K562 (cell line): ENCODE data around the gene AGO1.

Experiments used
- CREB1 ChIP-seq, 2 experiments: sonication (generic) in 1 of 2; formaldehyde crosslinking in 1 of 2; IDR thresholded peaks; 2 replicates each; pipeline versions ENCODE4 v1.6.1 to v1.8.0; 2012 to 2022; ENCODE audit warnings: inconsistent platforms in 1 of 2, mild to moderate bottlenecking in 1 of 2, missing genetic modification reagents in 1 of 2, moderate library complexity in 1 of 2
- CTCF ChIP-seq, 3 experiments: IDR thresholded peaks in 2 of 3; conservative IDR thresholded peaks in 1 of 3; 2 replicates each; pipeline ENCODE4 v1.5.1; 2011 to 2012; ENCODE audit warnings: low read length in 3 of 3, mild to moderate bottlenecking in 3 of 3, control low read depth in 2 of 3, improper control_type of control experiment in 1 of 3, inconsistent platforms in 1 of 3, low read depth in 1 of 3, mixed read lengths in 1 of 3, moderate library complexity in 1 of 3; ENCODE audit not compliant: insufficient read depth in 2 of 3
- JUNB ChIP-seq: fragments of 450-650 bp; formaldehyde crosslinking; conservative IDR thresholded peaks from 2 replicates; pipeline ENCODE4 v1.4.0; 2020; ENCODE audit warnings: mild to moderate bottlenecking
- MAX ChIP-seq: sonication (generic); formaldehyde crosslinking; IDR thresholded peaks from 2 replicates; pipeline ENCODE4 v1.9.0; 2022; ENCODE audit warnings: mild to moderate bottlenecking, missing genetic modification reagents
- PATZ1 ChIP-seq: fragments of 250-450 bp; sonication (Bioruptor Pico); IDR thresholded peaks from 2 replicates; pipeline ENCODE4 v1.5.0; 2020; ENCODE audit warnings: mild to moderate bottlenecking, borderline replicate concordance
- SMAD3 ChIP-seq: fragments of 450-650 bp; formaldehyde crosslinking; conservative IDR thresholded peaks from 2 replicates; pipeline ENCODE4 v1.4.0; 2020; ENCODE audit warnings: mild to moderate bottlenecking
- SMARCA4 ChIP-seq: fragments of 450-650 bp; IDR thresholded peaks from 2 replicates; pipeline ENCODE4 v1.6.1; 2016
- TBP ChIP-seq: optimal IDR thresholded peaks from 2 replicates; pipeline ENCODE3; 2011; ENCODE audit warnings: low read depth, low read length, improper control_type of control experiment
- TEAD4 ChIP-seq, 2 experiments: sonication (generic) in 1 of 2; formaldehyde crosslinking in 1 of 2; IDR thresholded peaks; 2 replicates each; pipeline versions ENCODE4 v1.6.1 to v1.8.0; 2012 to 2022; ENCODE audit warnings: borderline replicate concordance in 1 of 2, inconsistent platforms in 1 of 2, low read length in 1 of 2, mild to moderate bottlenecking in 1 of 2, missing genetic modification reagents in 1 of 2
- TFAP4 ChIP-seq: sonication (generic); formaldehyde crosslinking; IDR thresholded peaks from 2 replicates; pipeline ENCODE4 v1.8.0; 2022; ENCODE audit warnings: missing genetic modification reagents, mild to moderate bottlenecking, moderate library complexity, borderline replicate concordance
- TSHZ1 ChIP-seq: fragments of 250-450 bp; sonication (Bioruptor Pico); IDR thresholded peaks from 2 replicates; pipeline ENCODE4 v1.4.0; 2020; ENCODE audit warnings: mild to moderate bottlenecking, moderate library complexity
- ZNF133 ChIP-seq: fragments of 250-450 bp; sonication (Bioruptor Pico); IDR thresholded peaks from 2 replicates; pipeline ENCODE4 v1.4.0; 2020; ENCODE audit warnings: mild to moderate bottlenecking
- ZNF395 ChIP-seq: fragments of 200-800 bp; sonication (Bioruptor generic); IDR thresholded peaks from 2 replicates; pipeline ENCODE4 v1.6.1; 2017; ENCODE audit warnings: missing genetic modification characterization, missing compliant biosample characterization

GRCh38 chr1:35864813-35865212 lies 18.2 kb upstream of the AGO1 start:
- no peak for TF ChIP-seq ZNF133 (CRISPR knock-in tag)
- no peak for TF ChIP-seq TFAP4
- TF ChIP-seq TEAD4 (IDR thresholded peaks at IDR 0.05; ENCODE audit: low read length): no peak
- no peak for TF ChIP-seq TEAD4 (CRISPR knock-in tag; IDR thresholded peaks at IDR 0.05; ENCODE audit: borderline replicate concordance)
- no peak for TF ChIP-seq CREB1 (IDR thresholded peaks at IDR 0.05)
- TF ChIP-seq CREB1 (CRISPR knock-in tag; IDR thresholded peaks at IDR 0.05): no peak
- TF ChIP-seq MAX (CRISPR knock-in tag): no peak
- no peak for TF ChIP-seq TSHZ1 (CRISPR knock-in tag)
- no peak for TF ChIP-seq SMAD3 (CRISPR knock-in tag)
- no peak for TF ChIP-seq SMARCA4
- TF ChIP-seq CTCF (IDR thresholded peaks at IDR 0.05 in 2 of 3, conservative IDR thresholded peaks at IDR 0.05 in 1 of 3; ENCODE audit: insufficient read depth in 2 of 3, low read depth in 1 of 3, low read length in 3 of 3): no peak
- no peak for TF ChIP-seq TBP
- no peak for TF ChIP-seq PATZ1 (CRISPR knock-in tag)
- no peak for TF ChIP-seq JUNB (CRISPR knock-in tag)
- no peak for TF ChIP-seq ZNF395 (CRISPR knock-in tag)
